Kidney (tissue), 14 donors: ENCODE results near the gene UHMK1. TPM values are rescaled to one million over a fixed set of nuclear protein-coding genes. Genes with fewer than 3 reads are reported as not detected.
A peak's percentile ranks its signal among the peaks of the same experiment; 100 is the strongest.

ENCODE experiments used
- DNase-seq, 5 donors: peaks; one replicate each; pipeline ENCODE4 v3.0.0-alpha.2; 2013 to 2020
- FAIRE-seq: peaks from 2 replicates; lab custom pipeline; 2012; peaks lifted over from hg19 to GRCh38; lab: Jason Lieb, UNC
- H3K27ac ChIP-seq, 2 donors: one replicate each; pipeline ENCODE4 v1.7.0; 2013; ENCODE audit warnings: low read depth in 2 of 2, low read length in 2 of 2, inconsistent platforms in 1 of 2
- H3K27me3 ChIP-seq: one replicate; pipeline ENCODE4 v1.7.1; 2013; ENCODE audit warnings: low read length, inconsistent platforms; ENCODE audit not compliant: control insufficient read depth, insufficient read depth
- H3K36me3 ChIP-seq, 3 donors: one replicate each; pipeline versions ENCODE4 v1.7.0 to v1.7.1; 2013; ENCODE audit warnings: low read length in 3 of 3, control low read depth in 1 of 3, inconsistent platforms in 1 of 3; ENCODE audit not compliant: insufficient read depth in 3 of 3, control insufficient read depth in 2 of 3
- H3K4me1 ChIP-seq, 3 donors: one replicate each; pipeline versions ENCODE4 v1.7.0 to v1.7.1; 2013; ENCODE audit warnings: low read length in 3 of 3, inconsistent platforms in 1 of 3, low read depth in 1 of 3; ENCODE audit not compliant: control insufficient read depth in 2 of 3, insufficient read depth in 2 of 3
- H3K4me3 ChIP-seq, 3 donors: one replicate each; pipeline versions ENCODE4 v1.7.0 to v1.8.1; 2013; ENCODE audit warnings: low read length in 3 of 3, control low read depth in 1 of 3, inconsistent platforms in 1 of 3
- H3K9ac ChIP-seq, 3 donors: one replicate each; pipeline versions ENCODE4 v1.7.0 to v1.7.1; 2013; ENCODE audit warnings: low read length in 3 of 3, control low read depth in 1 of 3, inconsistent platforms in 1 of 3
- H3K9me3 ChIP-seq, 3 donors: one replicate each; pipeline versions ENCODE4 v1.7.0 to v1.7.1; 2013; ENCODE audit warnings: low read length in 3 of 3, control low read depth in 1 of 3, inconsistent platforms in 1 of 3; ENCODE audit not compliant: control insufficient read depth in 2 of 3, insufficient read depth in 1 of 3
- CTCF ChIP-seq: IDR thresholded peaks from 3 replicates; pipeline ENCODE4 v1.5.1; 2012; ENCODE audit warnings: mild to moderate bottlenecking, moderate library complexity, borderline replicate concordance; ENCODE audit not compliant: insufficient read depth; ENCODE audit errors: extremely low read depth
- intact Hi-C: fragments of 100-400 bp; cut with DNase I; formaldehyde crosslinking; loops from one replicate; pipeline ENCODE4 v1.11.1; 2022
- polyA plus RNA-seq: library from polyadenylated mRNA; stranded (reverse); fragments of 350-450 nt; fragmentation: Illumina TruSeq; extraction: RNeasy Lipid Tissue Mini Kit (QIAGEN cat#74804); gene quantifications from one replicate; pipeline ENCODE4 v1.2.3, GENCODE V29; 2014; ENCODE audit warnings: low read depth, low replicate concordance; ENCODE audit not compliant: insufficient read depth
- total RNA-seq: library from RNA; stranded (reverse); fragmentation: NEBNext Ultra II Directional; extraction: Animal tissue kit (Norgen Biotek cat#: 25700); gene quantifications from one replicate; pipeline ENCODE4 v1.2.1, GENCODE V29; 2021
- donor health status: control.
- donor health status: control.
- donor health status: control.
- donor health status: control.
- donor health status: control.
- donor health status: DM: yes; HTN: yes; CAD: no.
- donor health status: Normal renal cell carcinoma (clear cell type).

The UHMK1 gene
- total and polyA plus RNA-seq, 2 donors from 2014 or later, result 15.7 to 49.4 TPM

GRCh38 chr1:162537216-162537615 is 39.6 kb downstream of the UHMK1 start:
- intact Hi-C loops, result no loop called here
- no peaks in the 10 kb centered on the region for H3K4me1 ChIP-seq
- TF ChIP-seq CTCF, result no peak
- H3K9ac ChIP-seq, result no peak overlapping the region
- DNase-seq, result no peak
- H3K36me3 ChIP-seq, result no peaks in the 10 kb centered on the region
- H3K27me3 ChIP-seq, result no peaks in the 10 kb centered on the region
- no peaks in the 10 kb centered on the region for H3K9me3 ChIP-seq
- H3K27ac ChIP-seq, result no peak overlapping the region
- H3K4me3 ChIP-seq, result no peak overlapping the region
- no peak for FAIRE-seq

- FAIRE-seq, result no peak
These were observed 41.3 kb downstream of the UHMK1 start for GRCh38 chr1:162538815-162539431.

GRCh38 chr1:162541619-162542141 is 44.1 kb downstream of the UHMK1 start:
- H3K9me3 ChIP-seq, result no peaks in the 10 kb centered on the region
- H3K27ac ChIP-seq, result peak overlapping the region in 1 of 2 donors; percentile 23
- H3K4me3 ChIP-seq, result no peak overlapping the region
- FAIRE-seq (no peak), DNase-seq (peak in 1 of 5 donors; percentile 3)
- intact Hi-C loops, result no loop called here
- no peak for TF ChIP-seq CTCF
- no peaks in the 10 kb centered on the region for H3K27me3 ChIP-seq
- no peak overlapping the region for H3K9ac ChIP-seq
- no peaks in the 10 kb centered on the region for H3K36me3 ChIP-seq
- no peaks in the 10 kb centered on the region for H3K4me1 ChIP-seq

More at GRCh38 chr1:162538815-162539431, 41.3 kb downstream of the UHMK1 start:
- no peak overlapping the region for H3K4me3 ChIP-seq
- no peaks in the 10 kb centered on the region for H3K9me3 ChIP-seq
- no peak for TF ChIP-seq CTCF
- H3K4me1 ChIP-seq, result no peaks in the 10 kb centered on the region
- no peak overlapping the region for H3K9ac ChIP-seq
- intact Hi-C loops, result no loop called here
- no peak overlapping the region for H3K27ac ChIP-seq
- DNase-seq, result no peak
- H3K27me3 ChIP-seq, result no peaks in the 10 kb centered on the region
- no peaks in the 10 kb centered on the region for H3K36me3 ChIP-seq
